Measurements from ENCODE around the gene NAA50. TPM values are rescaled to one million over a fixed set of nuclear protein-coding genes. Genes with fewer than 3 reads are reported as not detected.
A peak's percentile ranks its signal among the peaks of the same experiment; 100 is the strongest.

Gene NAA50
- total and polyA plus RNA-seq, 2 of the 13 experiments (the other 11 are each of a cell fraction or from before 2014, with no cell fraction given): 30.2 to 233 TPM

DNA sequence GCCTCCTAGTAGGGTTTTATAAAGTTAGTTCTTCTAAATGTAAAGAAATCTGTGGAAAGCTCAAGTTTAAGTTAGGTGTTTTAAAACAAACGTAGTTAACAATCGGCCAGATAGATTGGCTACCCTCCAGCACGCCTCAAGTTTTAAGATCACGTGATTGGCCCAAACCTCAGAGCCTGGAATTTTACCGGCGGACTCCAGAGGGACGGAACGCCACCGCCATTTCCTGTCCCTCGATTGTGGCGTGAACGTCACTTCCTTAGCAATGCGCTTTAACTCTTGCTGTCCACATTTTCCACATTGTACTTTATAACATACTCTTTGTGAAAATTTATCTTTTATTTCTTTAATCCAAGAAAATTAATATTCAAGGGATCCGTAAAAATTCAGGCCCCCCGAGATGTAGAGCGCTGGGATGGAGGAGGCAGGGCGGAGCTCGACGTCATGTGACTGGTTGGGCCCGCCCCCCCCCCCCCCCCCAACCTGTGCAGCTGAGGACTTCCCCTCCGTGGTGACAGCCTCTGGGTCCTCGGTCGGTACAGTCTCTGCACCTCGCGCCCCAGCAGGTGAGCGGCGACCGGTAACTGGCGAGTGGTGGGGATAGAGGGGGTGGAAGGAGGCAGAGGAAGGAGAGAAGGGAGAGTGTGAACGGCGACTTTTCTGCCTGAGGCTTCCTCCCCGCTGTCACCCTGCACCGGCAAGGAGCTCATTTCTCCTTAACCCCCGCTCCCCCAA lies 666 bp upstream of the NAA50 start, which contains the start of gene ATP6V1A (continued):
- TF ChIP-seq, protein P1, sequence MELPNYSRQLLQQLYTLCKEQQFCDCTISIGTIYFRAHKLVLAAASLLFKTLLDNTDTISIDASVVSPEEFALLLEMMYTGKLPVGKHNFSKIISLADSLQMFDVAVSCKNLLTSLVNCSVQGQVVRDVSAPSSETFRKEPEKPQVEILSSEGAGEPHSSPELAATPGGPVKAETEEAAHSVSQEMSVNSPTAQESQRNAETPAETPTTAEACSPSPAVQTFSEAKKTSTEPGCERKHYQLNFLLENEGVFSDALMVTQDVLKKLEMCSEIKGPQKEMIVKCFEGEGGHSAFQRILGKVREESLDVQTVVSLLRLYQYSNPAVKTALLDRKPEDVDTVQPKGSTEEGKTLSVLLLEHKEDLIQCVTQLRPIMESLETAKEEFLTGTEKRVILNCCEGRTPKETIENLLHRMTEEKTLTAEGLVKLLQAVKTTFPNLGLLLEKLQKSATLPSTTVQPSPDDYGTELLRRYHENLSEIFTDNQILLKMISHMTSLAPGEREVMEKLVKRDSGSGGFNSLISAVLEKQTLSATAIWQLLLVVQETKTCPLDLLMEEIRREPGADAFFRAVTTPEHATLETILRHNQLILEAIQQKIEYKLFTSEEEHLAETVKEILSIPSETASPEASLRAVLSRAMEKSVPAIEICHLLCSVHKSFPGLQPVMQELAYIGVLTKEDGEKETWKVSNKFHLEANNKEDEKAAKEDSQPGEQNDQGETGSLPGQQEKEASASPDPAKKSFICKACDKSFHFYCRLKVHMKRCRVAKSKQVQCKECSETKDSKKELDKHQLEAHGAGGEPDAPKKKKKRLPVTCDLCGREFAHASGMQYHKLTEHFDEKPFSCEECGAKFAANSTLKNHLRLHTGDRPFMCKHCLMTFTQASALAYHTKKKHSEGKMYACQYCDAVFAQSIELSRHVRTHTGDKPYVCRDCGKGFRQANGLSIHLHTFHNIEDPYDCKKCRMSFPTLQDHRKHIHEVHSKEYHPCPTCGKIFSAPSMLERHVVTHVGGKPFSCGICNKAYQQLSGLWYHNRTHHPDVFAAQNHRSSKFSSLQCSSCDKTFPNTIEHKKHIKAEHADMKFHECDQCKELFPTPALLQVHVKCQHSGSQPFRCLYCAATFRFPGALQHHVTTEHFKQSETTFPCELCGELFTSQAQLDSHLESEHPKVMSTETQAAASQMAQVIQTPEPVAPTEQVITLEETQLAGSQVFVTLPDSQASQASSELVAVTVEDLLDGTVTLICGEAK (IDR thresholded peaks at IDR 0.05): peak; percentile 76
- TF ChIP-seq, protein P1 (CRISPR knock-in tag; IDR thresholded peaks at IDR 0.05): no peak
- TF ChIP-seq ZNF142 (CRISPR knock-in tag; IDR thresholded peaks at IDR 0.05) (peak; percentile 44; the same call in 1 of the 2 replicates), KMT2B (CRISPR knock-in tag; IDR thresholded peaks at IDR 0.05) (peak; percentile 78), HOXA3 (CRISPR knock-in tag; IDR thresholded peaks at IDR 0.05) (peak; percentile 72), POLR2G (IDR thresholded peaks at IDR 0.05; ENCODE audit: low read depth, low read length) (peak; percentile 63), NR2F6 (IDR thresholded peaks at IDR 0.05) (peak; percentile 3), NR2F6 (CRISPR knock-in tag; IDR thresholded peaks at IDR 0.05) (no peak; the same call in 1 of the 2 replicates), UBTF (CRISPR knock-in tag; IDR thresholded peaks at IDR 0.05) (peak; percentile 67; the same call in 1 of the 2 replicates), FOXC1 (CRISPR knock-in tag; IDR thresholded peaks at IDR 0.05; ENCODE audit: borderline replicate concordance) (no peak), MYC (CRISPR knock-in tag; IDR thresholded peaks at IDR 0.05; ENCODE audit: borderline replicate concordance) (peak; percentile 52; the same call in 1 of the 2 replicates)

Data from HepG2 (cell line).